Heart left ventricle (tissue), 13 donors: ENCODE measurements around the gene TGFB1I1.

Experiments used
- POLR2A ChIP-seq, 2 donors: fragments of 450-650 bp; IDR thresholded peaks; one replicate each; pipeline ENCODE4 v1.6.1; 2017; ENCODE audit warnings: antibody characterized with exemption in 2 of 2, mild to moderate bottlenecking in 2 of 2, moderate library complexity in 2 of 2
- TF ChIP-seq, protein P1 (sequence below), 12 donors: fragments of 200-600 bp; sonication (generic) in 4 of 12; IDR thresholded peaks; one replicate each; pipeline versions ENCODE4 v1.5.0 to v1.8.0; 2018 to 2022; ENCODE audit warnings: antibody characterized with exemption in 12 of 12, mild to moderate bottlenecking in 5 of 12
- donor health status: ischemic (EF 13 %, LVEDD 7.1; RV severe dilation, severe dysfunction).
- donor health status: DM: no; HTN: yes; CAD: no.
- donor health status: DM: no; HTN: no; CAD: no.
- donor health status: ischemic (EF 25% LVEDD 6.9; RV normal size, moderate dysfunction).
- donor health status: ischemic (EF 25% LVEDD 5.7; RV mildly dilated, moderate dysfunction).
- donor health status: ischemic (EF 35%, LVEDD 5.7; RV mildly dilated, moderate dysfunction).
- donor health status: nonischemic (EF 11% LVEDD 7.7; RV severe dilation, severe dysfunction).
- donor health status: DM: yes; HTN: yes; CAD: no.
- donor health status: PGD.
- donor health status: ischemic (EF 29% LVEDD 5.4; RV normal size, mild dysfunction).
- donor health status: nonischemic (EF 23%, LVEDD 6.1; RV moderate dilation, normal function).

DNA sequence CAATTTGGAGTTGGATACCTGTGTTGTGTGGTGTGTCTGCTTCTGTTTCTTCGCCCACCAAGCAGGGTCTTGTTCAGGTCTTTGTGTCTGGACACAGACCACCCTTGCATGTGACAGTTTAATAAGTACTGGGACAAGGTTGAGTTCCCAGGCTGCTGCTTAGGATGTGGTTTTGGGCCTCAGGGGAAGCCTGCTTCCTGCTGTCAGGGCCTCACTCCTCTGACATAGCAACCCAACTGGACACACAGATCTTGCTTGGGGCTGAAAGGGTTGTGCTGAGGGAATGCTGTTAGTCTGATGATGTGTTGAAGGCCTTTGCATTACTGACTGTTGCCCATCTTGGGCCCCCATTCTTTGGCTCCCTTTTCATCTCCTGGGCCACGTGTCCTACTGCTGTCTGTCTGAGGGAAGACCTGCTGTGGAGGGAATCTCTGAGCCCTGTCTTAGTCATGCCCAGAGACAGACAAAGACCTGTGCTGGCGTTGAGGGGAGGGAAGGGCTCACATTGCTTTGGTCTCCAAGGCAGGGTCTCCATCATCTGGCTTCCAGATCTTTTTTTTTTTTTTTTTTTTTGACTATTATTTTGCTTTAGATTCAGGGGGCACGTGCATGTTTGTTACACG, 4.7 kb upstream of the TGFB1I1 start:
- TF ChIP-seq, protein P1, sequence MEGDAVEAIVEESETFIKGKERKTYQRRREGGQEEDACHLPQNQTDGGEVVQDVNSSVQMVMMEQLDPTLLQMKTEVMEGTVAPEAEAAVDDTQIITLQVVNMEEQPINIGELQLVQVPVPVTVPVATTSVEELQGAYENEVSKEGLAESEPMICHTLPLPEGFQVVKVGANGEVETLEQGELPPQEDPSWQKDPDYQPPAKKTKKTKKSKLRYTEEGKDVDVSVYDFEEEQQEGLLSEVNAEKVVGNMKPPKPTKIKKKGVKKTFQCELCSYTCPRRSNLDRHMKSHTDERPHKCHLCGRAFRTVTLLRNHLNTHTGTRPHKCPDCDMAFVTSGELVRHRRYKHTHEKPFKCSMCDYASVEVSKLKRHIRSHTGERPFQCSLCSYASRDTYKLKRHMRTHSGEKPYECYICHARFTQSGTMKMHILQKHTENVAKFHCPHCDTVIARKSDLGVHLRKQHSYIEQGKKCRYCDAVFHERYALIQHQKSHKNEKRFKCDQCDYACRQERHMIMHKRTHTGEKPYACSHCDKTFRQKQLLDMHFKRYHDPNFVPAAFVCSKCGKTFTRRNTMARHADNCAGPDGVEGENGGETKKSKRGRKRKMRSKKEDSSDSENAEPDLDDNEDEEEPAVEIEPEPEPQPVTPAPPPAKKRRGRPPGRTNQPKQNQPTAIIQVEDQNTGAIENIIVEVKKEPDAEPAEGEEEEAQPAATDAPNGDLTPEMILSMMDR (IDR thresholded peaks at IDR 0.05): no peak
- TF ChIP-seq POLR2A (IDR thresholded peaks at IDR 0.05): no peak
